HG03342 (cell line): Measurements from ENCODE around the gene PHF5A.

Experiments
- ATAC-seq: cut with Tn5 transposase; IDR thresholded peaks from one replicate; pipeline ENCODE4 v1.9.1; 2021; ENCODE audit warnings: mild to moderate bottlenecking, moderate library complexity; ENCODE audit not compliant: unreplicated experiment

PHF5A gene

DNA sequence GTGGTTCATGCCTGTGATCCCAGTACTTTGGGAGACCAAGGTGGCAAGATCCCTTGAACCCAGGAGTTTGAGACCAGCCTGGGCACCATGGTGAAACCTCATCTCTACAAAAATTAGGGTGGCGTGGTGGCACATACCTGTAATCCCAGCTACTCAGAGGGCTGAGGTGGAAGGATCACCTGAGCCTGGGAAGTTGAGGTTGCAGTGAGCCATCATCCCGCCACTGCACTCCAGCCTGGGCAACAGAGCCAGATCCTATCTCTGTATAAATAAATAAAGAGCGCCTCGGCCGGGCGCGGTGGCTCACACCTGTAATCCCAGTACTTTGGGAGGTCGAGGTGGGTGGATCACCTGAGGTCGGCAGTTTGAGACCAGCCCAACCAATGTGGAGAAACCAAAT is 49.8 kb downstream of the PHF5A start:
- ATAC-seq, result no peak

GRCh38 chr22:41417622-41418390 is 50.7 kb downstream of the PHF5A start:
- ATAC-seq, result no peak

GRCh38 chr22:41415554-41415953 is 52.9 kb downstream of the PHF5A start:
- ATAC-seq, result no peak

GRCh38 chr22:41411021-41411851 is 57.3 kb downstream of the PHF5A start:
- ATAC-seq, result no peak

DNA sequence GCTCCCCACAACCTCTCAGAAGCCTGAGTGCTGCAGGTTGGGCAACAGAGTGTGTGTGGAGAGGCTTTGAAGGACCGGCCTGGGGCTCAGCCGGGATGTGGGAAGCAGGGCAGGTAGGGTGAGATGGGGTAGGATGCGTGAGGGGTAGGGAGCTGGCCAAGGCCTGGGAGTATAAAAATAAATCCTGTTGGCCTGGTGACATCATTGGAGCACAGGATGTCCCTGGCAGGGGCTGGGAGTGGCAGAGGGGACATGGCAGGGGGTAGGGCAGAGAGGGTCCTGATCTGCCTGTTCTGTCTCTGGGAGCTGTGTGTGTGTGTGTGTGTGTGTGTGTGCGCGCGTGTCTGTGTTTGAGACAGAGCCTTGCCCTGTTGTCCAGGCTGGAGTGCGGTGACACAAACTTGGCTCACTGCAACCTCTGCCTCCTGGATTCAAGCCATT is 58.2 kb downstream of the PHF5A start:
- ATAC-seq, result no peak
